Measurements from ENCODE around the gene NHEJ1.

NHEJ1 gene

DNA sequence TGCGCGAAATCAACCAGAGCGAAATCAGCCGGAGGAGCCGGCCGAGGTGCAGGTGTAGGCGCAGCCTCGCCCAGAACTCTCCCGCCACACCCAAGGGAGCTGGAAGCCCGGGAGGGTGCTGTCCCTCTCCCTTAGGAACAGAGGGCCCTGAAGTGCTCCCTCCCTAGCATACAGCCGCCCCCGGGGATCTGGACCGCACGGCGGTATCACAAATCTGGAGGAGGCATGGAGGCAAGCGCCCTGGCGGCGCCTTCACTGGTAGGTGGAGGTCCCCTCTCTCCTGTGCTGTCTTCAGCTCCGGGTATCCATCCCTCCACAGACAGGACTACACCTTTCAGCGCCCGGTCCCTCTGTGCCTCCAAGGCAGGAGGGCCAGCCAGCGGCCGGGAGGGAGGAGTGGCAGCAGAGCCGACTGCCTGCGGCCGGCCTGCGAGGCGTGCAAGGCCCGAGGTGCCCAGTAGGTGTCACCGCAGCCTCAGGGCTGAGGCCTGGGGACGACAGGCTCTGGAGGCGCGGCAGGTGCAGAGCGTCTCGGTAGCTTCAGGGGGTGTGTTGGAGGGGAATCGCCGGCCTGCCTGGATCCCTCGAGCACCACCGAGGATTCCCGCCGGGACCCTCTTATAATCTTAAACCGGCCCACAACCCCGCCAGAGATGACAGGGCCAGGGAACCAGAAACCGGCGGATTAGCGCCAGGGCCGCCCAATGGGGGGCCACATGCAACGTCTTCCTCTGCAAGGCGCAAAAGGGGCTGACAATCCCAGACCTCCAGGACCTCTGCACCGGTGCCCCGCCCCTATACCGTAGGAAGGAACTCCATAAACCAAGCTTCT is 102.7 kb downstream of the NHEJ1 start:
- TF ChIP-seq, protein P1, sequence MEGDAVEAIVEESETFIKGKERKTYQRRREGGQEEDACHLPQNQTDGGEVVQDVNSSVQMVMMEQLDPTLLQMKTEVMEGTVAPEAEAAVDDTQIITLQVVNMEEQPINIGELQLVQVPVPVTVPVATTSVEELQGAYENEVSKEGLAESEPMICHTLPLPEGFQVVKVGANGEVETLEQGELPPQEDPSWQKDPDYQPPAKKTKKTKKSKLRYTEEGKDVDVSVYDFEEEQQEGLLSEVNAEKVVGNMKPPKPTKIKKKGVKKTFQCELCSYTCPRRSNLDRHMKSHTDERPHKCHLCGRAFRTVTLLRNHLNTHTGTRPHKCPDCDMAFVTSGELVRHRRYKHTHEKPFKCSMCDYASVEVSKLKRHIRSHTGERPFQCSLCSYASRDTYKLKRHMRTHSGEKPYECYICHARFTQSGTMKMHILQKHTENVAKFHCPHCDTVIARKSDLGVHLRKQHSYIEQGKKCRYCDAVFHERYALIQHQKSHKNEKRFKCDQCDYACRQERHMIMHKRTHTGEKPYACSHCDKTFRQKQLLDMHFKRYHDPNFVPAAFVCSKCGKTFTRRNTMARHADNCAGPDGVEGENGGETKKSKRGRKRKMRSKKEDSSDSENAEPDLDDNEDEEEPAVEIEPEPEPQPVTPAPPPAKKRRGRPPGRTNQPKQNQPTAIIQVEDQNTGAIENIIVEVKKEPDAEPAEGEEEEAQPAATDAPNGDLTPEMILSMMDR (conservative IDR thresholded peaks at IDR 0.05) = peak; percentile 93
- TF ChIP-seq ZFX (IDR thresholded peaks at IDR 0.05) = no peak
- no peak overlapping the region for H3K27ac ChIP-seq

DNA sequence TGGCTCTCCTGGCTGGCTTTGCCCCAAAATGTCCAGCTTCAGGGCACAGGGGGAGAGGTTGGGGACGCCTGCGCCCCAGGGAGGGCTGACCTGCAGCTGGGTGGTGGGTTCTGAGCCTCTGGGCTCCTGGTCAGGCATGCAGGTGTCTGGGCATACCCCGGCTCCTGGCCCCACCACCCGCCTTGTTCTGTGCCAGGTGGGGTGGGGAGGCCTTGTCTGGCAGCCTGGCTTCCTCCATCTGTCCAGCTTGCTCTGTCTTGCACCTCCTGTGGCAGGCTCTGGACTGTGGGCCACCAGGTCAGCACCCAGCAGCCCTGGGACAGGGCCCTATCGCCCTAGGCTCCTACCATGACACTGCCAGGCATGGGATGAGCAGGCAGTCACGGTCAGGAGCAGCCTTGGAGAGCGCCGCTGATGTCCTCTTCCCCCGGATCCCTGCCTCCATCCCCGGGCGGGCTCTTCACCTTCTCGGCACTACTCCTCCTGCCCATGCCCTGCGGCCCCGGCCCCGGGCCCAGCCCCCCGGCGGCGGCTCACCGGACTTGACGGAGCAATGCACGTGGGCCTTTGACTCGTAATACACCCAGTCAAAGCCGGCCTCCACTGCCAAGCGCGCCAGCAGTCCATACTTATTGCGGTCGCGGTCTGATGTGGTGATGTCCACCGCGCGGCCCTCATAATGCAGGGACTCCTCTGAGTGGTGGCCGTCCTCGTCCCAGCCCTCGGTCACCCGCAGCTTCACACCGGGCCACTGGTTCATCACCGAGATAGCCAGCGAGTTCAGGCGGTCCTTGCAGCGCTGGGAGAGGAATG is 103.5 kb downstream of the NHEJ1 start:
- TF ChIP-seq ZFX (IDR thresholded peaks at IDR 0.05) = no peak
- TF ChIP-seq, protein P1 (conservative IDR thresholded peaks at IDR 0.05) = no peak
- no peak overlapping the region for H3K27ac ChIP-seq

DNA sequence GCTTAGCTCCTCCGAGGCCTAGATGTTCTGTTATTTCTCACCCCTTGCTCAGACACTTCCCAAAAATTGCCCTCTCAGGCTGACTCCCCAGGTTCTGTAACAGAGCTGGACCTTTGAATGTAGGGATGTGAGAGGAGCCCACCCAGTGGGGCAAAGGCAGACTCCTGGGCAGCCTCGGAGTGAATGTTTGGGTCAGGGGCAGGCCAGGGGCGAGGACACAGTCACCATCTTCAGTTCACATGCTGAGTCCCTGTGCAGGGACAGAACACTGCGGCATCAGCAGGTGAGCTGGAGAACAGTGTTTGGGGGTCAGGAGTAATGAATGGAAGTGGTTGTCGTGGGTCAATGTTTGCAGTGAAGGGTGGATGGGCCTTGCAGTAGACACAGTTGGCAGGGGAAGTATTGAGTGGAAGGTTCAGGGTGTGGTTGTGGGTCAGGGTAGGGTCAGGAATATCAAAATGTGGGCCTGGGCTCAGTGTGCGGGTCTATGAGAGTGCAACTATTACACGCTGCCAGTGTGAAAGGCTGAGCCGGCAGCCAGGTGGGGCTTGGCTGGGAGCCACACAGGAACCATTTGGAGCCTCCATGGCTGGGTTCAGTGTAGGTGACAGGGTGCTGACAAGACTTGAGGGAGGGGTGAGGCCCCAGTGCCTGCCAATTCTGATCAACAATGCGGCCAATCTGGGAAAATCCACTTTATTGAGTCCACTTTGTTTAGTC is 104.3 kb downstream of the NHEJ1 start:
- TF ChIP-seq, protein P1 (conservative IDR thresholded peaks at IDR 0.05) = no peak
- no peak for TF ChIP-seq ZFX (IDR thresholded peaks at IDR 0.05)
- no peak overlapping the region for H3K27ac ChIP-seq

DNA sequence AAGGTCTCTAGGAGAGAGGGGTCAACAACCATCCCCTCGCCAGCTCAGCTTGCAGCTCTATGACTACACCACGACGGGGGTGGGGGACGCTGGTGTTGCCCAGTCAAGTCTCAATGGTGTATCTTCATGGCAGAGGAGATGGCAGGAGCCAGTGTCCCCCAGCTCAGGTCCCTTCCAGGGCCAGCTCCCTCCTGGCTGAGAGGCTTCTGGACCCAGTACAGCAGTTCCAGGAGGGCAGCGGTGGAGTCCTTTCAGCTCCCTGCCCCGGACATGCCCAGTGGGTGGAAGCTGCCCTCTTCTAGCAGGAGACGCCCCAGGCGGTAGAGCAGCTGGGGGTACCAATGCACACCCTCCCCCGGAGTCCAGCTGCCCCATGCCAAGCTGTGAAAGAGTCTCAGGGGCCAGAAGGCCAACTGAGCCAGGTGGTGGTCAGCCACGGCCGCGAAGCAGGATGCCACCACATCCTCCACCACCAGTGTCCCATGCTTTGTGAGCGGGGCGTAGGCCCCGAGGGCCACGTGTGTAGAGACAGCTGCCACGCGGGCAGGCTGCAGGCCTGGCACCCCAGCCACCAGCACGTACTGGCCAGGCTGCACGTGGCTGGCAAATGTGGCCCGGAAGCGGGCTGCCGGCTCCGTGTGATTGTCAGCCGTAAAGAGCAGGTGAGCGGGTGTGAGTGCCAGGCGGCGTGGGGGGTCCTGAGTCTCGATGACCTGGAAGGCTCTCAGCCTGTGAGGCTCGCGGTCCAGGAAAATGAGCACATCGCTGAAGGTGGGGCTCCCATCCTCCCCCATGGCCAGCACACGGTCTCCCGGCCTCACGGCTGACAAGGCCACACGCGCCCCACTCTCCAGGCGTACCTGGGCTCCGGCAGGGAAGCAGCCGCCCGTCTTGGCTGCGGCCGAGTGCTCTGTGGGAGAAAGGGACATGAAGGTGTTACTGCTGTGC is 105.4 kb downstream of the NHEJ1 start:
- no peak for TF ChIP-seq ZFX (IDR thresholded peaks at IDR 0.05)
- TF ChIP-seq, protein P1 (conservative IDR thresholded peaks at IDR 0.05) = no peak
- no peak overlapping the region for H3K27ac ChIP-seq

DNA sequence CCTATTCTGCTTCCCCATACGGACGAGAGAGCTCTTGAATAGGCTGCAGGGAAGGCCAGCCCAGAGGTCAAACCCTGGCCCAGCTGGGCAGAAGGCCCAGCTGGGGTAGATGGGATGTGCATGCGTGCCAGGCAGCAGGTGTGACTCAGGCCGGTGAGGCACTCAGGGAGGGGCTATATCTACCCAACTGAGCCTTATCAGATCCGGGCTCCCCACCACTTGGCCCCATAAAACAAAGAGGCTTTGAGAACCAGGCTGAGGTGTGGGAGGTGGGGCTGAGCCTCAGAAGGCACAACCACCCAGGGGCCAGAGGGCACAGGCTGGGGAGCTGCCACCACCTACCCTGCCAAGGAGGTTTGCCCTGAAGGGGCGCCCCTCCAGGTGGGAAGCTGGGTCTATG is 111.3 kb downstream of the NHEJ1 start:
- H3K27ac ChIP-seq = no peak overlapping the region
- TF ChIP-seq ZFX (IDR thresholded peaks at IDR 0.05) = no peak
- TF ChIP-seq, protein P1 (conservative IDR thresholded peaks at IDR 0.05) = no peak

DNA sequence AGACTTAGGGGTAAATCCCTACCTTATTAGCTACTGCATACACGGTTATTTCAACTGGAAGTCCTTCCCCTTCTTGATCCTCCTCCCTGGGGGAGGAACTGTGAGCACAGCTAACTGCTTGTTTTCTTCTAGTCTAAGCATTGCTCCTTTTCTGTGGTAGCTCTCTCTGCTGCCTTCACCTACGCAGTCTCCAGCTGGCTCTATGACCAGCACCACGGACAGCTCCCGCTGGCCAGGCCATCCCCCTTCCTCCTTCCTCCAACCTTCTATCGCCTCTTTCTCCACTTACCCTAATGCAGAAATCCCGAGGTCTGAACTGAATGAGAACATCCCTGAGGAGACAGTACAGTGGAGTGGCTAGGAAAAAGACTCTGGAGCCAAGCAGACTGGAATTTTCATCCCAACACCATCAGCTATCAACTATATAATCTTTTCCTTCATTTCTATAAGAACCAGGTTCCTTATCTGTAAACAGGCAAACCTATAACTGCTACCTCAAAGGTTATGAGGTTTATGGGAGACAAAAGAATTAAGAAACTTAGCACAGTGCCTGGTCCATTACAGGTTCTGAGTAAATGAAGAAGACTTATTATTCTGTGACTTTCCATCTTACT is 114.6 kb downstream of the NHEJ1 start:
- no peak for TF ChIP-seq ZFX (IDR thresholded peaks at IDR 0.05)
- TF ChIP-seq, protein P1 (conservative IDR thresholded peaks at IDR 0.05) = no peak

More for the DNA sequence above, 114.6 kb downstream of the NHEJ1 start:
- no peak overlapping the region for H3K27ac ChIP-seq

Measured in C4-2B (cell line).